ENCODE results near the gene NSUN6. TPM values are rescaled to one million over a fixed set of nuclear protein-coding genes. Genes with fewer than 3 reads are reported as not detected.
"Not testable (repeated sequence)": the region's sequence is repeated elsewhere in the genome, so short reads cannot be mapped to it uniquely, and the experiment has no call there.

NSUN6 gene
- total RNA-seq, 2 experiments from 2014 or later: 19.0 to 24.9 TPM

- DNase-seq (no peak), ATAC-seq (no peak)
- Mint-ChIP-seq H3K4me1 (peaks cover 22% of the 10 kb centered on the region), H3K27ac (no peak overlapping the region), H3K36me3 (peaks cover 68% of the 10 kb centered on the region), H3K9me3 (ENCODE audit: low read depth) (peaks cover 12% of the 10 kb centered on the region), H3K27me3 (no peaks in the 10 kb centered on the region), H3K4me3 (no peak overlapping the region)
- CTCF ChIA-PET: no interaction called here
Observed at GRCh38 chr10:18577823-18578685, 73.3 kb downstream of the NSUN6 start.

- Mint-ChIP-seq H3K9me3 (ENCODE audit: low read depth) (peaks cover 12% of the 10 kb centered on the region), H3K27ac (no peak overlapping the region), H3K36me3 (peaks cover 61% of the 10 kb centered on the region), H3K4me1 (peaks cover 8% of the 10 kb centered on the region), H3K27me3 (no peaks in the 10 kb centered on the region), H3K4me3 (no peak overlapping the region)
- ATAC-seq (no peak), DNase-seq (no peak)
- CTCF ChIA-PET: no interaction called here
Observed at GRCh38 chr10:18576586-18576985, 74.8 kb downstream of the NSUN6 start.

- peaks cover 31% of the 10 kb centered on the region for H3K36me3 Mint-ChIP-seq
- no peaks in the 10 kb centered on the region for H3K27me3 Mint-ChIP-seq
- peaks cover 8% of the 10 kb centered on the region for H3K9me3 Mint-ChIP-seq (ENCODE audit: low read depth)
- no peak overlapping the region for H3K27ac Mint-ChIP-seq
- DNase-seq: no peak
- H3K4me1 Mint-ChIP-seq: peaks cover 4% of the 10 kb centered on the region
- H3K4me3 Mint-ChIP-seq: no peak overlapping the region
- no peak for ATAC-seq
- CTCF ChIA-PET: no interaction called here
Observed at GRCh38 chr10:18572959-18573561, 78.3 kb downstream of the NSUN6 start.

GRCh38 chr10:18571780-18572179, 79.6 kb downstream of the NSUN6 start:
- no peak for DNase-seq
- CTCF ChIA-PET: no interaction called here

GRCh38 chr10:18571076-18571475, 80.3 kb downstream of the NSUN6 start:
- Mint-ChIP-seq H3K36me3 (peaks cover 13% of the 10 kb centered on the region), H3K9me3 (ENCODE audit: low read depth) (peaks cover 3% of the 10 kb centered on the region), H3K27ac (no peak overlapping the region), H3K27me3 (no peaks in the 10 kb centered on the region), H3K4me1 (no peaks in the 10 kb centered on the region), H3K4me3 (no peak overlapping the region)
- ATAC-seq: no peak
- CTCF ChIA-PET: no interaction called here
- DNase-seq: no peak

More at GRCh38 chr10:18571780-18572179, 79.6 kb downstream of the NSUN6 start:
- no peaks in the 10 kb centered on the region for H3K27me3 Mint-ChIP-seq
- no peaks in the 10 kb centered on the region for H3K4me1 Mint-ChIP-seq
- peaks cover 19% of the 10 kb centered on the region for H3K36me3 Mint-ChIP-seq
- ATAC-seq: no peak
- H3K9me3 Mint-ChIP-seq (ENCODE audit: low read depth): peaks cover 3% of the 10 kb centered on the region
- H3K4me3 Mint-ChIP-seq: no peak overlapping the region
- no peak overlapping the region for H3K27ac Mint-ChIP-seq

- ATAC-seq; H3K27me3 Mint-ChIP-seq; H3K36me3 Mint-ChIP-seq; H3K4me3 Mint-ChIP-seq; DNase-seq; H3K4me1 Mint-ChIP-seq; H3K27ac Mint-ChIP-seq; CTCF ChIA-PET; H3K9me3 Mint-ChIP-seq (ENCODE audit: low read depth): not testable (repeated sequence)
Observed at GRCh38 chr10:18570386-18570785, 81.0 kb downstream of the NSUN6 start.

- CTCF ChIA-PET: no interaction called here
- no peak overlapping the region for H3K4me3 Mint-ChIP-seq
- no peaks in the 10 kb centered on the region for H3K36me3 Mint-ChIP-seq
- no peaks in the 10 kb centered on the region for H3K9me3 Mint-ChIP-seq (ENCODE audit: low read depth)
- H3K4me1 Mint-ChIP-seq: no peaks in the 10 kb centered on the region
- no peak overlapping the region for H3K27ac Mint-ChIP-seq
- DNase-seq: no peak
- ATAC-seq: no peak
- no peaks in the 10 kb centered on the region for H3K27me3 Mint-ChIP-seq
Observed at GRCh38 chr10:18567343-18567856, 84.0 kb downstream of the NSUN6 start.

GRCh38 chr10:18566177-18566576, 85.2 kb downstream of the NSUN6 start:
- no peak for DNase-seq
- Mint-ChIP-seq H3K4me3 (no peak overlapping the region), H3K4me1 (no peaks in the 10 kb centered on the region), H3K9me3 (ENCODE audit: low read depth) (no peaks in the 10 kb centered on the region), H3K27me3 (no peaks in the 10 kb centered on the region), H3K27ac (no peak overlapping the region), H3K36me3 (no peaks in the 10 kb centered on the region)
- CTCF ChIA-PET: no interaction called here
- ATAC-seq: no peak

- H3K36me3 Mint-ChIP-seq: no peaks in the 10 kb centered on the region
- H3K27me3 Mint-ChIP-seq: no peaks in the 10 kb centered on the region
- no peaks in the 10 kb centered on the region for H3K9me3 Mint-ChIP-seq (ENCODE audit: low read depth)
- H3K27ac Mint-ChIP-seq: no peak overlapping the region
- ATAC-seq (no peak), DNase-seq (no peak)
- CTCF ChIA-PET: no interaction called here
- H3K4me1 Mint-ChIP-seq: no peaks in the 10 kb centered on the region
- no peak overlapping the region for H3K4me3 Mint-ChIP-seq
Observed at GRCh38 chr10:18565006-18565405, 86.4 kb downstream of the NSUN6 start.

- Mint-ChIP-seq H3K27ac (no peak overlapping the region), H3K27me3 (no peaks in the 10 kb centered on the region), H3K4me1 (no peaks in the 10 kb centered on the region), H3K36me3 (no peaks in the 10 kb centered on the region), H3K4me3 (no peak overlapping the region), H3K9me3 (ENCODE audit: low read depth) (no peaks in the 10 kb centered on the region)
- DNase-seq (no peak), ATAC-seq (no peak)
- CTCF ChIA-PET: no interaction called here
Observed at GRCh38 chr10:18563003-18563726, 88.2 kb downstream of the NSUN6 start.

- Mint-ChIP-seq H3K36me3 (no peaks in the 10 kb centered on the region), H3K27me3 (no peaks in the 10 kb centered on the region), H3K4me3 (no peak overlapping the region), H3K9me3 (ENCODE audit: low read depth) (no peaks in the 10 kb centered on the region), H3K27ac (no peak overlapping the region), H3K4me1 (no peaks in the 10 kb centered on the region)
- no peak for DNase-seq
- CTCF ChIA-PET: no interaction called here
- no peak for ATAC-seq
Observed at GRCh38 chr10:18561861-18562551, 89.4 kb downstream of the NSUN6 start.

GRCh38 chr10:18557960-18558359, 93.4 kb downstream of the NSUN6 start:
- Mint-ChIP-seq H3K27ac (no peak overlapping the region), H3K9me3 (ENCODE audit: low read depth) (no peaks in the 10 kb centered on the region), H3K36me3 (no peaks in the 10 kb centered on the region), H3K4me1 (no peaks in the 10 kb centered on the region), H3K27me3 (no peaks in the 10 kb centered on the region), H3K4me3 (no peak overlapping the region)
- ATAC-seq: no peak
- no peak for DNase-seq
- CTCF ChIA-PET: no interaction called here

- H3K27ac Mint-ChIP-seq: no peak overlapping the region
- no peaks in the 10 kb centered on the region for H3K27me3 Mint-ChIP-seq
- ATAC-seq (no peak), DNase-seq (no peak)
- no peaks in the 10 kb centered on the region for H3K9me3 Mint-ChIP-seq (ENCODE audit: low read depth)
- peaks cover 4% of the 10 kb centered on the region for H3K36me3 Mint-ChIP-seq
- CTCF ChIA-PET: no interaction called here
- H3K4me3 Mint-ChIP-seq: no peak overlapping the region
- H3K4me1 Mint-ChIP-seq: no peaks in the 10 kb centered on the region
Observed at GRCh38 chr10:18556522-18557147, 94.8 kb downstream of the NSUN6 start.
